ENCODE results near the gene SMIM24.

The SMIM24 gene

GRCh38 chr19:3491396-3492119 lies 11.2 kb upstream of the SMIM24 start:
- TF ChIP-seq CTCF (IDR thresholded peaks at IDR 0.05; ENCODE audit: low read depth, low read length, missing control alignments): no peak
- H3K27me3 ChIP-seq (replicated peaks): no peaks in the 10 kb centered on the region
- H3K27ac ChIP-seq: no peak overlapping the region
- no peak overlapping the region for H3K4me3 ChIP-seq (ENCODE audit: low read depth, low read length)
- peaks cover 41% of the 10 kb centered on the region for H3K36me3 ChIP-seq (replicated peaks)
- in situ Hi-C loops (cut with HindIII; ENCODE audit: low pct_ligation_motif_present, low sequenced_read_pairs): no loop called here
- no peak for DNase-seq

- TF ChIP-seq CTCF (IDR thresholded peaks at IDR 0.05; ENCODE audit: low read depth, low read length, missing control alignments): no peak
- H3K27ac ChIP-seq: no peak within 1 kb of the TSS
- no peak within 1 kb of the TSS for H3K4me3 ChIP-seq (ENCODE audit: low read depth, low read length)
- H3K36me3 ChIP-seq (replicated peaks): no peaks in the 10 kb centered on the region
- peaks cover 4% of the 10 kb centered on the region for H3K27me3 ChIP-seq (replicated peaks)
- DNase-seq: no peak
- in situ Hi-C loops (cut with HindIII; ENCODE audit: low pct_ligation_motif_present, low sequenced_read_pairs): no loop called here
These were observed 2.9 kb upstream of the SMIM24 start, which contains the start of gene SMIM44 for GRCh38 chr19:3483226-3483628. SMIM44 (minus strand) TSS chr19:3483441; CDS start chr19:3483403, 38 bp downstream.

GRCh38 chr19:3482507-3483225 lies 2.3 kb upstream of the SMIM24 start:
- no peak overlapping the region for H3K27ac ChIP-seq
- peaks cover 4% of the 10 kb centered on the region for H3K27me3 ChIP-seq (replicated peaks)
- DNase-seq: no peak
- H3K4me3 ChIP-seq (ENCODE audit: low read depth, low read length): no peak overlapping the region
- H3K36me3 ChIP-seq (replicated peaks): no peaks in the 10 kb centered on the region
- in situ Hi-C loops (cut with HindIII; ENCODE audit: low pct_ligation_motif_present, low sequenced_read_pairs): no loop called here
- TF ChIP-seq CTCF (IDR thresholded peaks at IDR 0.05; ENCODE audit: low read depth, low read length, missing control alignments): no peak

- H3K4me3 ChIP-seq (ENCODE audit: low read depth, low read length): no peak overlapping the region
- H3K27me3 ChIP-seq (replicated peaks): peaks cover 4% of the 10 kb centered on the region
- in situ Hi-C loops (cut with HindIII; ENCODE audit: low pct_ligation_motif_present, low sequenced_read_pairs): no loop called here
- H3K36me3 ChIP-seq (replicated peaks): no peaks in the 10 kb centered on the region
- no peak overlapping the region for H3K27ac ChIP-seq
- no peak for DNase-seq
- no peak for TF ChIP-seq CTCF (IDR thresholded peaks at IDR 0.05; ENCODE audit: low read depth, low read length, missing control alignments)
These were observed 1.1 kb upstream of the SMIM24 start for GRCh38 chr19:3481241-3482090.

GRCh38 chr19:3479834-3480215 lies 500 bp downstream of the SMIM24 start:
- no peak overlapping the region for H3K27ac ChIP-seq
- in situ Hi-C loops (cut with HindIII; ENCODE audit: low pct_ligation_motif_present, low sequenced_read_pairs): no loop called here
- H3K36me3 ChIP-seq (replicated peaks): no peaks in the 10 kb centered on the region
- peaks cover 4% of the 10 kb centered on the region for H3K27me3 ChIP-seq (replicated peaks)
- no peak overlapping the region for H3K4me3 ChIP-seq (ENCODE audit: low read depth, low read length)
- TF ChIP-seq CTCF (IDR thresholded peaks at IDR 0.05; ENCODE audit: low read depth, low read length, missing control alignments): no peak
- DNase-seq: no peak

Measured in brain microvascular endothelial cell (primary cell).